22Rv1 (cell line): ENCODE results near the gene EDRF1.
A peak's percentile ranks its signal among the peaks of the same experiment; 100 is the strongest.

Source experiments
- H3K27ac ChIP-seq: fragments of 450-650 bp; 2 replicates; pipeline ENCODE4 v1.5.1; 2017
- ZFX ChIP-seq: fragments of 450-650 bp; IDR thresholded peaks from 2 replicates; pipeline ENCODE4 v1.6.1; 2017; ENCODE audit warnings: antibody characterized with exemption, borderline replicate concordance
- TF ChIP-seq, protein P1 (sequence below): fragments of 450-650 bp; IDR thresholded peaks from 2 replicates; pipeline ENCODE4 v1.5.1; 2017; ENCODE audit warnings: mild to moderate bottlenecking

EDRF1 gene

GRCh38 chr10:125698481-125698998 is 21.0 kb upstream of the EDRF1 start:
- TF ChIP-seq, protein P1, sequence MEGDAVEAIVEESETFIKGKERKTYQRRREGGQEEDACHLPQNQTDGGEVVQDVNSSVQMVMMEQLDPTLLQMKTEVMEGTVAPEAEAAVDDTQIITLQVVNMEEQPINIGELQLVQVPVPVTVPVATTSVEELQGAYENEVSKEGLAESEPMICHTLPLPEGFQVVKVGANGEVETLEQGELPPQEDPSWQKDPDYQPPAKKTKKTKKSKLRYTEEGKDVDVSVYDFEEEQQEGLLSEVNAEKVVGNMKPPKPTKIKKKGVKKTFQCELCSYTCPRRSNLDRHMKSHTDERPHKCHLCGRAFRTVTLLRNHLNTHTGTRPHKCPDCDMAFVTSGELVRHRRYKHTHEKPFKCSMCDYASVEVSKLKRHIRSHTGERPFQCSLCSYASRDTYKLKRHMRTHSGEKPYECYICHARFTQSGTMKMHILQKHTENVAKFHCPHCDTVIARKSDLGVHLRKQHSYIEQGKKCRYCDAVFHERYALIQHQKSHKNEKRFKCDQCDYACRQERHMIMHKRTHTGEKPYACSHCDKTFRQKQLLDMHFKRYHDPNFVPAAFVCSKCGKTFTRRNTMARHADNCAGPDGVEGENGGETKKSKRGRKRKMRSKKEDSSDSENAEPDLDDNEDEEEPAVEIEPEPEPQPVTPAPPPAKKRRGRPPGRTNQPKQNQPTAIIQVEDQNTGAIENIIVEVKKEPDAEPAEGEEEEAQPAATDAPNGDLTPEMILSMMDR: no peak
- no peak for TF ChIP-seq ZFX
- no peak overlapping the region for H3K27ac ChIP-seq

GRCh38 chr10:125699562-125700143 is 19.9 kb upstream of the EDRF1 start:
- TF ChIP-seq ZFX: no peak
- TF ChIP-seq, protein P1: no peak
- no peak overlapping the region for H3K27ac ChIP-seq

- no peak for TF ChIP-seq ZFX
- TF ChIP-seq, protein P1: no peak
- no peak overlapping the region for H3K27ac ChIP-seq
Observed at GRCh38 chr10:125700355-125700911, 19.1 kb upstream of the EDRF1 start.

- H3K27ac ChIP-seq: peak overlapping the region; percentile 36
- no peak for TF ChIP-seq ZFX
- TF ChIP-seq, protein P1: no peak
Observed at GRCh38 chr10:125707541-125708468, 11.7 kb upstream of the EDRF1 start.

DNA sequence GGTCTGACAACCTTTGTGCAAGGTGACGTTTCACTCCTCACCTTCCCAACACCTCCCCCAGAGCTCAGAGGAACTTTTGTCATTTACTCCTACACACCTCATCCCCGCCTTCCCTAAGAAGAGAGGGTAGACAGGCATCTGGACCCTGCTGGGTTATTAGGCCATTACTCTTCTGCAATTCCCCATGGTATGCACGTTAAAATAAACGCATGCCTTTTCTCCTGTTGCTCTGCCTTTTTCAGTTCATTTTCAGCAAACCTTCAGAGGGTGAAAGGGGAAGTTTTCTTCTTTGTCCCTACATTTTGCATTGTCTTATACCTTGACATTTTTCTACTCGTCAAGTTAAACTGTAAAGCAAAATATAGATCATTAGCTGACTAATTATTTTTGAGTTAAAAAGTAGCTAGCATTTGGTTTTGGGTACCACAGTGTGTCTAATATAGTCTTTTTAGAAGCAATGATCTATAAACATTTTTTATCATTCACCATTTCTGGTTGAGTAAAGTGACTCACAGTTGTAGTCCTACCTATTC is 10.5 kb upstream of the EDRF1 start:
- TF ChIP-seq, protein P1: no peak
- TF ChIP-seq ZFX: no peak
- H3K27ac ChIP-seq: no peak overlapping the region

DNA sequence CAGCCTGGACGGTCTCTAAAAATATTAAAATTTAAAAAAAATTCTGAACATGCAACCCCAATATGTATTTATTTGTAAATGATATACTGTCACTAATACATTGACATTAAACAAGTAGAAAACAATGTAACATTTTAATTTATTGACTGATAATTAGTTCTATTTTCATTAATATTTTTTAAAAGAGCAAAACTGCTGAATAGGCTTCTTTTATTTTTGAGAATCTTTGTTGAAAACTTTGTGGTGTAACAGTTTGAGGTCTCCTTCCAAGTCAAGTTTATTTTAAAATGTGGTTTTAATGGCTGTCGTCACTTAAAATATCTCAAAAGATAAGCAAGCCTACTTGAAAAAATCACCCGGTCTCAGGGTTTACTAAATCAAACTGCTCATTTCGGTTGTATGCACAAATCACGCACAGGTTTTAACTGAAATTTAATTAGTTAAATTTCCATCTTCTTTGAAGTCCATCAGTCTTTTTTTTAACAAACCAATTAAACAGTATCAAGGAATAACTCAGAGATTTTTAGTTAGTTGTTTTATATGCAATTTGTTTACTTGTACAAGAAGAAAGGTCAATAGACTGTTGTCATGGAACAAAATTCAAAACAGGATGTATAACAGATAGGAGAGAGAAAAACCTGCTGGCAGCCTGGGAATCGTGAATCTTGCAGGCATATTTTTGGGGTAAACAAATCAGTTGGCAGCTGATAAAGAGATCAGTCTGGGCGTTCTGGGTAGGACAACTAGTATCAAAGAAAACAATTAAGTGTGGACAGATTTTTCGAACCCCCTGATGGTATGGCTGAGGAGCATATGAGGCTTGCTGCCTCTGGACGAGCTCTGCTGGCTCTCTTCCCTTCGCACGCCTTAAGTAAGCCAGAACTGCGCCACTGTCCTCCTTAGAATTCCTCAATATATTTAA is 9.7 kb upstream of the EDRF1 start:
- no peak for TF ChIP-seq ZFX
- TF ChIP-seq, protein P1: no peak
- no peak overlapping the region for H3K27ac ChIP-seq
